Dedifferentiated amniotic fluid mesenchymal stem cell (primary cell): ENCODE measurements around the gene APLF.
A peak's percentile ranks its signal among the peaks of the same experiment; 100 is the strongest.
"Not testable (repeated sequence)": the region's sequence is repeated elsewhere in the genome, so short reads cannot be mapped to it uniquely, and the experiment has no call there.

Source experiments
- DNase-seq: peaks from one replicate; pipeline ENCODE4 v3.0.0-alpha.2; 2016; ENCODE audit errors: extremely low spot score

The APLF gene

GRCh38 chr2:68579689-68580088 lies 112.3 kb downstream of the APLF start:
- no peak for DNase-seq

GRCh38 chr2:68588589-68588988 lies 121.2 kb downstream of the APLF start:
- no peak for DNase-seq

GRCh38 chr2:68589963-68590362 lies 122.6 kb downstream of the APLF start:
- no peak for DNase-seq

GRCh38 chr2:68590702-68591101 lies 123.3 kb downstream of the APLF start:
- no peak for DNase-seq

GRCh38 chr2:68591225-68591624 lies 123.8 kb downstream of the APLF start:
- DNase-seq: no peak

- DNase-seq: no peak
These were observed 126.7 kb downstream of the APLF start for GRCh38 chr2:68594041-68594440.

- peak; percentile 44 for DNase-seq
These were observed 127.5 kb downstream of the APLF start for GRCh38 chr2:68594674-68595492.

GRCh38 chr2:68595493-68595785 lies 128.1 kb downstream of the APLF start:
- DNase-seq: not testable (repeated sequence)

GRCh38 chr2:68600495-68600894 lies 133.1 kb downstream of the APLF start:
- not testable (repeated sequence) for DNase-seq

- DNase-seq: no peak
These were observed 135.7 kb downstream of the APLF start for GRCh38 chr2:68603059-68603458.

GRCh38 chr2:68604077-68604476 lies 136.7 kb downstream of the APLF start:
- DNase-seq: no peak

- no peak for DNase-seq
These were observed 138.6 kb downstream of the APLF start for GRCh38 chr2:68605939-68606338.

GRCh38 chr2:68606759-68607158 lies 139.4 kb downstream of the APLF start:
- no peak for DNase-seq

GRCh38 chr2:68607837-68608236 lies 140.5 kb downstream of the APLF start:
- no peak for DNase-seq

GRCh38 chr2:68612765-68613519 lies 145.6 kb downstream of the APLF start:
- DNase-seq: no peak

- no peak for DNase-seq
These were observed 153.4 kb downstream of the APLF start for GRCh38 chr2:68620772-68621171.

GRCh38 chr2:68623820-68624219 lies 156.4 kb downstream of the APLF start:
- no peak for DNase-seq

GRCh38 chr2:68627615-68628014 lies 160.2 kb downstream of the APLF start:
- no peak for DNase-seq
